Liver (tissue), 3 donors: ENCODE measurements around the gene C8B.

ENCODE experiments used
- HNF4A ChIP-seq, 2 donors: conservative IDR thresholded peaks; 2 replicates each; pipeline ENCODE4 v1.6.1; 2016; ENCODE audit warnings: antibody characterized with exemption in 2 of 2, mild to moderate bottlenecking in 2 of 2
- JUND ChIP-seq, 2 donors: IDR thresholded peaks; 2 replicates each; pipeline ENCODE4 v1.6.1; 2016; ENCODE audit warnings: antibody characterized with exemption in 2 of 2
- RAD21 ChIP-seq, 2 donors: IDR thresholded peaks; 2 replicates each; pipeline ENCODE4 v1.6.1; 2016; ENCODE audit warnings: antibody characterized with exemption in 2 of 2, mild to moderate bottlenecking in 2 of 2
- TF ChIP-seq, protein P1 (sequence below): fragments of 150-350 bp; IDR thresholded peaks from 2 replicates; pipeline ENCODE4 v1.5.1; 2017; ENCODE audit warnings: improper control_type of control experiment, low read depth, low read length; ENCODE audit not compliant: missing input control
- TF ChIP-seq, protein P2 (sequence below): IDR thresholded peaks from 2 replicates; pipeline ENCODE4 v1.6.1; 2016; ENCODE audit warnings: antibody characterized with exemption, mild to moderate bottlenecking
- TF ChIP-seq, protein P3 (sequence below): IDR thresholded peaks from 2 replicates; pipeline ENCODE4 v1.6.1; 2016; ENCODE audit warnings: antibody characterized with exemption
- donor health status: healthy.
- donor health status: healthy.

DNA sequence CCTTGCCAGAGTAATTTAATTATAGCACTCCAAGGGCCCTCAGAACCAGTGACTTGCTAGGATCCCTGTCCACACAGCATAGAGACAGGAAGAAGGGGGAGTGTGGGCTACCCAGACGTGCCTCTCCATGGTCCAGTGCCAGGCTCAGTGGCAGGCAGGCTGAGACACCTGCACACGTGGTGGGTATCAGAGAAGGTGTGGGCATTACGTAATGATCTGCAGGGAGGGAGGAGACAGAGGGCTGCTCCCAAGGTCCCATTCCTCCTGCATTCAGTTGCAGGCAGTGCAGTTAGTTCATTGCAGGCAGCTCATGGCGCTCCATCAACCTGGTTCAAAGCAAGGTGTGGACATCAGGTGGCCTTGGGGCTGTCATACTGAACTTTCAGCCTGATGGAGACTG lies 49.9 kb downstream of the C8B start:
- TF ChIP-seq, protein P1, sequence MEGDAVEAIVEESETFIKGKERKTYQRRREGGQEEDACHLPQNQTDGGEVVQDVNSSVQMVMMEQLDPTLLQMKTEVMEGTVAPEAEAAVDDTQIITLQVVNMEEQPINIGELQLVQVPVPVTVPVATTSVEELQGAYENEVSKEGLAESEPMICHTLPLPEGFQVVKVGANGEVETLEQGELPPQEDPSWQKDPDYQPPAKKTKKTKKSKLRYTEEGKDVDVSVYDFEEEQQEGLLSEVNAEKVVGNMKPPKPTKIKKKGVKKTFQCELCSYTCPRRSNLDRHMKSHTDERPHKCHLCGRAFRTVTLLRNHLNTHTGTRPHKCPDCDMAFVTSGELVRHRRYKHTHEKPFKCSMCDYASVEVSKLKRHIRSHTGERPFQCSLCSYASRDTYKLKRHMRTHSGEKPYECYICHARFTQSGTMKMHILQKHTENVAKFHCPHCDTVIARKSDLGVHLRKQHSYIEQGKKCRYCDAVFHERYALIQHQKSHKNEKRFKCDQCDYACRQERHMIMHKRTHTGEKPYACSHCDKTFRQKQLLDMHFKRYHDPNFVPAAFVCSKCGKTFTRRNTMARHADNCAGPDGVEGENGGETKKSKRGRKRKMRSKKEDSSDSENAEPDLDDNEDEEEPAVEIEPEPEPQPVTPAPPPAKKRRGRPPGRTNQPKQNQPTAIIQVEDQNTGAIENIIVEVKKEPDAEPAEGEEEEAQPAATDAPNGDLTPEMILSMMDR: no peak
- TF ChIP-seq, protein P2, sequence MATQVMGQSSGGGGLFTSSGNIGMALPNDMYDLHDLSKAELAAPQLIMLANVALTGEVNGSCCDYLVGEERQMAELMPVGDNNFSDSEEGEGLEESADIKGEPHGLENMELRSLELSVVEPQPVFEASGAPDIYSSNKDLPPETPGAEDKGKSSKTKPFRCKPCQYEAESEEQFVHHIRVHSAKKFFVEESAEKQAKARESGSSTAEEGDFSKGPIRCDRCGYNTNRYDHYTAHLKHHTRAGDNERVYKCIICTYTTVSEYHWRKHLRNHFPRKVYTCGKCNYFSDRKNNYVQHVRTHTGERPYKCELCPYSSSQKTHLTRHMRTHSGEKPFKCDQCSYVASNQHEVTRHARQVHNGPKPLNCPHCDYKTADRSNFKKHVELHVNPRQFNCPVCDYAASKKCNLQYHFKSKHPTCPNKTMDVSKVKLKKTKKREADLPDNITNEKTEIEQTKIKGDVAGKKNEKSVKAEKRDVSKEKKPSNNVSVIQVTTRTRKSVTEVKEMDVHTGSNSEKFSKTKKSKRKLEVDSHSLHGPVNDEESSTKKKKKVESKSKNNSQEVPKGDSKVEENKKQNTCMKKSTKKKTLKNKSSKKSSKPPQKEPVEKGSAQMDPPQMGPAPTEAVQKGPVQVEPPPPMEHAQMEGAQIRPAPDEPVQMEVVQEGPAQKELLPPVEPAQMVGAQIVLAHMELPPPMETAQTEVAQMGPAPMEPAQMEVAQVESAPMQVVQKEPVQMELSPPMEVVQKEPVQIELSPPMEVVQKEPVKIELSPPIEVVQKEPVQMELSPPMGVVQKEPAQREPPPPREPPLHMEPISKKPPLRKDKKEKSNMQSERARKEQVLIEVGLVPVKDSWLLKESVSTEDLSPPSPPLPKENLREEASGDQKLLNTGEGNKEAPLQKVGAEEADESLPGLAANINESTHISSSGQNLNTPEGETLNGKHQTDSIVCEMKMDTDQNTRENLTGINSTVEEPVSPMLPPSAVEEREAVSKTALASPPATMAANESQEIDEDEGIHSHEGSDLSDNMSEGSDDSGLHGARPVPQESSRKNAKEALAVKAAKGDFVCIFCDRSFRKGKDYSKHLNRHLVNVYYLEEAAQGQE: peak; percentile 69
- no peak for TF ChIP-seq JUND (IDR thresholded peaks at IDR 0.05)
- peak in 1 of 2 donors; percentile 47 for TF ChIP-seq RAD21 (IDR thresholded peaks at IDR 0.05)
- TF ChIP-seq, protein P3, sequence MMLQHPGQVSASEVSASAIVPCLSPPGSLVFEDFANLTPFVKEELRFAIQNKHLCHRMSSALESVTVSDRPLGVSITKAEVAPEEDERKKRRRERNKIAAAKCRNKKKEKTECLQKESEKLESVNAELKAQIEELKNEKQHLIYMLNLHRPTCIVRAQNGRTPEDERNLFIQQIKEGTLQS: no peak
- peak; percentile 40 to 60 for TF ChIP-seq HNF4A (conservative IDR thresholded peaks at IDR 0.05)
